Stomach (tissue), 9 donors: ENCODE results near the gene GRB7. TPM values are rescaled to one million over a fixed set of nuclear protein-coding genes. Genes with fewer than 3 reads are reported as not detected.
A peak's percentile ranks its signal among the peaks of the same experiment; 100 is the strongest.

Experiments
- DNase-seq, 2 donors: peaks; one replicate each; pipeline versions ENCODE4 v3.0.0 to v3.0.0-alpha.2; 2013 to 2019
- H3K27ac ChIP-seq, 5 donors: fragments of 200-600 bp in 4 of 5; sonication (generic) in 4 of 5; one replicate each; pipeline ENCODE4 v1.5.1; 2013 to 2019; ENCODE audit warnings: mild to moderate bottlenecking in 1 of 5, moderate library complexity in 1 of 5
- H3K27me3 ChIP-seq, 3 donors: fragments of 200-600 bp; sonication (generic); one replicate each; pipeline ENCODE4 v1.5.1; 2017 to 2019; ENCODE audit warnings: mixed run types in 1 of 3
- H3K36me3 ChIP-seq, 4 donors: fragments of 200-600 bp; sonication (generic); 1 replicate in 3 of 4; 2 replicates in 1 of 4; pipeline ENCODE4 v1.5.1; 2016 to 2019
- H3K4me1 ChIP-seq, 4 donors: fragments of 200-600 bp; sonication (generic); one replicate each; pipeline ENCODE4 v1.5.1; 2016 to 2019
- H3K4me3 ChIP-seq, 4 donors: fragments of 200-600 bp; sonication (generic) in 3 of 4; one replicate each; pipeline ENCODE4 v1.5.1; 2016 to 2019; ENCODE audit warnings: mild to moderate bottlenecking in 1 of 4
- H3K9me3 ChIP-seq, 4 donors: fragments of 200-600 bp; sonication (generic); one replicate each; pipeline ENCODE4 v1.5.1; 2016 to 2019
- CTCF ChIP-seq, 7 experiments: fragments of 450-650 bp in 4 of 7; fragments of 200-600 bp in 3 of 7; sonication (generic) in 3 of 7; IDR thresholded peaks; one replicate each; pipeline ENCODE4 v1.5.1; 2016 to 2019; ENCODE audit warnings: antibody characterized with exemption in 7 of 7, control low read depth in 2 of 7, mild to moderate bottlenecking in 1 of 7
- EP300 ChIP-seq: sonication (generic); formaldehyde crosslinking; IDR thresholded peaks from one replicate; pipeline ENCODE4 v1.6.1; 2017; ENCODE audit warnings: antibody characterized with exemption
- POLR2A ChIP-seq, 4 donors: fragments of 450-650 bp; IDR thresholded peaks; one replicate each; pipeline ENCODE4 v1.6.1; 2016; ENCODE audit warnings: antibody characterized with exemption in 4 of 4, control low read depth in 2 of 4, mild to moderate bottlenecking in 1 of 4, moderate library complexity in 1 of 4
- POLR2AphosphoS5 ChIP-seq, 3 donors: sonication (generic); formaldehyde crosslinking; IDR thresholded peaks; one replicate each; pipeline ENCODE4 v1.6.1; 2016; ENCODE audit warnings: antibody characterized with exemption in 3 of 3
- WGBS, 5 donors: extraction: QIAGEN DNeasy Blood & Tissue Kit in 3 of 5; methylation state at CpG; one replicate each; pipeline versions ENCODE4 v1.1.5 to v1.1.7; 2013 to 2018; 5-methylcytosine and 5-hydroxymethylcytosine counted together
- intact Hi-C: fragments of 100-400 bp; cut with DNase I; formaldehyde crosslinking; loops from one replicate; pipeline ENCODE4 v1.15.1; 2023; ENCODE audit warnings: low total_unique reads
- polyA plus RNA-seq, 3 donors: library from polyadenylated mRNA; stranded (reverse); fragments of 200-250 nt; gene quantifications; one replicate each; pipeline ENCODE4 v1.2.3, GENCODE V29; 2013
- total RNA-seq, 5 donors: library from RNA; depleted of rRNA; stranded (reverse); fragments of >200 nt; gene quantifications; one replicate each; pipeline versions ENCODE4 v1.1.0 to v1.2.3, GENCODE V29; 2014 to 2016
- donor health status: healthy with polysubstance abuse.
- donor health status: Bipolar disorder and iron deficiency.
- donor health status: healthy.

The GRB7 gene
- total and polyA plus RNA-seq, 8 donors: 2.3 to 43.9 (median 23.0) TPM

- no peaks in the 10 kb centered on the region for H3K9me3 ChIP-seq
- TF ChIP-seq CTCF (IDR thresholded peaks at IDR 0.05): no peak
- TF ChIP-seq POLR2A (IDR thresholded peaks at IDR 0.05): no peak
- H3K4me1 ChIP-seq: no peaks in the 10 kb centered on the region
- DNase-seq: no peak
- intact Hi-C loops: no loop called here
- 28 to 72% (median 59%) methylated on average over 3 of the region's 3 CpGs for WGBS, 5 donors
- no peak overlapping the region for H3K27ac ChIP-seq
- H3K27me3 ChIP-seq: peaks cover 0 to 27% (median 0%) of the 10 kb centered on the region in 3 donors
- H3K4me3 ChIP-seq: no peak overlapping the region
- H3K36me3 ChIP-seq: no peaks in the 10 kb centered on the region
Observed at GRCh38 chr17:39765175-39765574, 27.4 kb downstream of the GRB7 start.

GRCh38 chr17:39765766-39766165 is 28.0 kb downstream of the GRB7 start:
- WGBS, 5 donors: 88 to 96% (median 93%) methylated on average over 18 of the region's 18 CpGs
- intact Hi-C loops: no loop called here

GRCh38 chr17:39767147-39767546 is 29.4 kb downstream of the GRB7 start:
- no peaks in the 10 kb centered on the region for H3K36me3 ChIP-seq
- peaks cover 0 to 12% (median 0%) of the 10 kb centered on the region in 3 donors for H3K27me3 ChIP-seq
- H3K4me3 ChIP-seq: no peak overlapping the region
- H3K27ac ChIP-seq: no peak overlapping the region
- no peaks in the 10 kb centered on the region for H3K4me1 ChIP-seq
- intact Hi-C loops: no loop called here
- TF ChIP-seq CTCF (IDR thresholded peaks at IDR 0.05) (no peak), POLR2A (IDR thresholded peaks at IDR 0.05) (no peak), POLR2AphosphoS5 (IDR thresholded peaks at IDR 0.05) (no peak), EP300 (no peak)
- H3K9me3 ChIP-seq: no peaks in the 10 kb centered on the region
- no peak for DNase-seq
- WGBS, 5 donors: 41 to 66% (median 59%) methylated on average over 3 of the region's 3 CpGs

More at GRCh38 chr17:39765766-39766165, 28.0 kb downstream of the GRB7 start:
- H3K4me1 ChIP-seq: no peaks in the 10 kb centered on the region
- H3K27me3 ChIP-seq: peaks cover 0 to 21% (median 0%) of the 10 kb centered on the region in 3 donors
- H3K9me3 ChIP-seq: no peaks in the 10 kb centered on the region
- H3K4me3 ChIP-seq: no peak overlapping the region
- no peaks in the 10 kb centered on the region for H3K36me3 ChIP-seq
- H3K27ac ChIP-seq: no peak overlapping the region
- no peak for DNase-seq
- TF ChIP-seq EP300 (no peak), POLR2A (IDR thresholded peaks at IDR 0.05) (no peak), POLR2AphosphoS5 (IDR thresholded peaks at IDR 0.05) (no peak), CTCF (IDR thresholded peaks at IDR 0.05) (no peak)

GRCh38 chr17:39769974-39770587 is 32.3 kb downstream of the GRB7 start:
- H3K36me3 ChIP-seq: no peaks in the 10 kb centered on the region
- peak overlapping the region in 2 of 5 donors; percentile 2 to 47 for H3K27ac ChIP-seq
- intact Hi-C loops: no loop called here
- peaks cover 0 to 16% (median 0%) of the 10 kb centered on the region in 3 donors for H3K27me3 ChIP-seq
- H3K4me3 ChIP-seq: no peak overlapping the region
- H3K9me3 ChIP-seq: no peaks in the 10 kb centered on the region
- WGBS, 5 donors: 44 to 53% (median 45%) methylated on average over 8 of the region's 8 CpGs
- DNase-seq: no peak
- H3K4me1 ChIP-seq: no peaks in the 10 kb centered on the region
- TF ChIP-seq POLR2AphosphoS5 (IDR thresholded peaks at IDR 0.05): no peak
- TF ChIP-seq CTCF (IDR thresholded peaks at IDR 0.05): no peak
- TF ChIP-seq EP300: no peak
- no peak for TF ChIP-seq POLR2A (IDR thresholded peaks at IDR 0.05)
